ENCODE measurements around the gene MAN1C1. TPM values are rescaled to one million over a fixed set of nuclear protein-coding genes. Genes with fewer than 3 reads are reported as not detected.

Gene MAN1C1
- total and polyA plus RNA-seq, 2 donors (not counting 3 experiments of a cell fraction or from before 2014, with no cell fraction given) = 1.5 to 4.0 TPM

- intact Hi-C loops (cut with micrococcal nuclease) (no loop called here), dilution Hi-C loops (cut with MboI; ENCODE audit: extremely low pct_ligation_motif_present, low sequenced_read_pairs) (no loop called here)
- Histone ChIP-seq H3K36me3 (ENCODE audit: control insufficient read depth in 2 of 2, extremely low read depth in 1 of 2, insufficient read depth in 2 of 2, low read length in 2 of 2) (no peaks in the 10 kb centered on the region), H2AFZ (ENCODE audit: low read depth, low read length) (no peak overlapping the region), H3K4me1 (ENCODE audit: control insufficient read depth, extremely low read depth, insufficient read depth, low read length) (peaks cover 4% of the 10 kb centered on the region), H3K9me3 (replicated peaks; ENCODE audit: control insufficient read depth, insufficient read depth, low read length) (no peaks in the 10 kb centered on the region), H3K4me3 (replicated peaks in 1 of 3; ENCODE audit: insufficient read depth in 1 of 3, low read depth in 1 of 3, low read length in 3 of 3) (no peak overlapping the region), H3K79me2 (ENCODE audit: control insufficient read depth, insufficient read depth, low read length) (no peaks in the 10 kb centered on the region), H3K9me1 (replicated peaks; ENCODE audit: control insufficient read depth, extremely low read depth, insufficient read depth, low read length) (no peaks in the 10 kb centered on the region), H4K20me1 (replicated peaks; ENCODE audit: control insufficient read depth, extremely low read depth, insufficient read depth, low read length) (no peaks in the 10 kb centered on the region), H3K27me3 (ENCODE audit: control insufficient read depth in 2 of 2, insufficient read depth in 2 of 2, low read length in 2 of 2) (peaks cover 0 to 2% of the 10 kb centered on the region in 2 experiments), H3K9ac (replicated peaks; ENCODE audit: extremely low read depth, insufficient read depth, low read length) (no peak overlapping the region), H3K27ac (ENCODE audit: insufficient read depth, low read depth, low read length) (no peak overlapping the region), H3K4me2 (ENCODE audit: insufficient read depth, low read length) (no peak overlapping the region)
- ChIA-PET CTCF (no interaction called here), POLR2A (no interaction called here)
- DNase-seq (ENCODE audit: low read depth, low spot score) (no peak), FAIRE-seq (no peak)
- TF ChIP-seq FOS (IDR thresholded peaks at IDR 0.05; ENCODE audit: borderline replicate concordance, insufficient read depth, low read length) = no peak
- no TSS peak for BruUV-seq (replicated peaks)
These were observed 74.6 kb downstream of the MAN1C1 start for GRCh38 chr1:25691211-25691610.

GRCh38 chr1:25692560-25692959 is 76.0 kb downstream of the MAN1C1 start:
- Histone ChIP-seq H3K9me1 (replicated peaks; ENCODE audit: control insufficient read depth, extremely low read depth, insufficient read depth, low read length) (no peaks in the 10 kb centered on the region), H3K9ac (replicated peaks; ENCODE audit: extremely low read depth, insufficient read depth, low read length) (no peak overlapping the region), H3K9me3 (replicated peaks; ENCODE audit: control insufficient read depth, insufficient read depth, low read length) (no peaks in the 10 kb centered on the region), H3K27ac (ENCODE audit: insufficient read depth, low read depth, low read length) (no peak overlapping the region), H3K36me3 (ENCODE audit: control insufficient read depth in 2 of 2, extremely low read depth in 1 of 2, insufficient read depth in 2 of 2, low read length in 2 of 2) (no peaks in the 10 kb centered on the region), H3K4me1 (ENCODE audit: control insufficient read depth, extremely low read depth, insufficient read depth, low read length) (peaks cover 4% of the 10 kb centered on the region), H3K79me2 (ENCODE audit: control insufficient read depth, insufficient read depth, low read length) (no peaks in the 10 kb centered on the region), H3K27me3 (ENCODE audit: control insufficient read depth in 2 of 2, insufficient read depth in 2 of 2, low read length in 2 of 2) (peaks cover 0 to 2% of the 10 kb centered on the region in 2 experiments), H2AFZ (ENCODE audit: low read depth, low read length) (no peak overlapping the region), H3K4me3 (replicated peaks in 1 of 3; ENCODE audit: insufficient read depth in 1 of 3, low read depth in 1 of 3, low read length in 3 of 3) (no peak overlapping the region), H4K20me1 (replicated peaks; ENCODE audit: control insufficient read depth, extremely low read depth, insufficient read depth, low read length) (no peaks in the 10 kb centered on the region), H3K4me2 (ENCODE audit: insufficient read depth, low read length) (no peak overlapping the region)
- ChIA-PET CTCF (interaction anchor here (1.3 to 1.4 kb wide), 2 partner anchors 26 to 113 kb away, joined by 3 to 4 read pairs; no protein-coding TSS in a partner anchor), POLR2A (no interaction called here)
- BruUV-seq (replicated peaks) = no TSS peak
- DNase-seq (ENCODE audit: low read depth, low spot score) (no peak), FAIRE-seq (no peak)
- TF ChIP-seq GATA2 (IDR thresholded peaks at IDR 0.05; ENCODE audit: insufficient read depth, insufficient read length, low read depth, low read length) (no peak), POLR2A (IDR thresholded peaks at IDR 0.05; ENCODE audit: low read depth, low read length) (no peak)
- TF ChIP-seq, protein P1, sequence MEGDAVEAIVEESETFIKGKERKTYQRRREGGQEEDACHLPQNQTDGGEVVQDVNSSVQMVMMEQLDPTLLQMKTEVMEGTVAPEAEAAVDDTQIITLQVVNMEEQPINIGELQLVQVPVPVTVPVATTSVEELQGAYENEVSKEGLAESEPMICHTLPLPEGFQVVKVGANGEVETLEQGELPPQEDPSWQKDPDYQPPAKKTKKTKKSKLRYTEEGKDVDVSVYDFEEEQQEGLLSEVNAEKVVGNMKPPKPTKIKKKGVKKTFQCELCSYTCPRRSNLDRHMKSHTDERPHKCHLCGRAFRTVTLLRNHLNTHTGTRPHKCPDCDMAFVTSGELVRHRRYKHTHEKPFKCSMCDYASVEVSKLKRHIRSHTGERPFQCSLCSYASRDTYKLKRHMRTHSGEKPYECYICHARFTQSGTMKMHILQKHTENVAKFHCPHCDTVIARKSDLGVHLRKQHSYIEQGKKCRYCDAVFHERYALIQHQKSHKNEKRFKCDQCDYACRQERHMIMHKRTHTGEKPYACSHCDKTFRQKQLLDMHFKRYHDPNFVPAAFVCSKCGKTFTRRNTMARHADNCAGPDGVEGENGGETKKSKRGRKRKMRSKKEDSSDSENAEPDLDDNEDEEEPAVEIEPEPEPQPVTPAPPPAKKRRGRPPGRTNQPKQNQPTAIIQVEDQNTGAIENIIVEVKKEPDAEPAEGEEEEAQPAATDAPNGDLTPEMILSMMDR (IDR thresholded peaks at IDR 0.05; ENCODE audit: extremely low read depth in 1 of 2, insufficient read depth in 1 of 2, low read depth in 1 of 2, low read length in 2 of 2) = peak; percentile 42 to 54
- dilution Hi-C loops (cut with MboI; ENCODE audit: extremely low pct_ligation_motif_present, low sequenced_read_pairs) (no loop called here), intact Hi-C loops (cut with micrococcal nuclease) (no loop called here)

All from endothelial cell of umbilical vein (primary cell).